Nephron (organoid): ENCODE data around the gene GUCD1.

ENCODE experiments used
- H3K27ac Mint-ChIP-seq, 3 experiments: 2 replicates each; pipeline ENCODE4 v1.8.0; 2020; ENCODE audit warnings: mixed read lengths in 3 of 3, mild to moderate bottlenecking in 2 of 3, moderate library complexity in 1 of 3
- H3K27me3 Mint-ChIP-seq: 2 replicates; pipeline ENCODE4 v1.8.0; 2021; ENCODE audit warnings: low read depth, mild to moderate bottlenecking, moderate library complexity, mixed read lengths
- H3K36me3 Mint-ChIP-seq: 2 replicates; pipeline ENCODE4 v1.8.0; 2020; ENCODE audit warnings: low read depth, mixed read lengths
- H3K4me1 Mint-ChIP-seq: 2 replicates; pipeline ENCODE4 v1.8.0; 2020; ENCODE audit warnings: mixed read lengths
- H3K4me3 Mint-ChIP-seq, 3 experiments: 2 replicates each; pipeline ENCODE4 v1.8.0; 2020; ENCODE audit warnings: mild to moderate bottlenecking in 3 of 3, mixed read lengths in 3 of 3, moderate library complexity in 2 of 3
- H3K9me3 Mint-ChIP-seq: 2 replicates; pipeline ENCODE4 v1.8.0; 2020; ENCODE audit warnings: mixed read lengths
- CTCF ChIP-seq, 3 experiments: fragments of 200-600 bp; sonication (generic); IDR thresholded peaks; one replicate each; pipeline ENCODE4 v1.5.0; 2021; ENCODE audit warnings: antibody characterized with exemption in 3 of 3; ENCODE audit not compliant: unreplicated experiment in 3 of 3

The GUCD1 gene

GRCh38 chr22:24526191-24526590 lies 28.7 kb downstream of the GUCD1 start:
- Mint-ChIP-seq H3K9me3 (no peaks in the 10 kb centered on the region), H3K4me3 (no peak overlapping the region), H3K27me3 (peaks cover 7% of the 10 kb centered on the region), H3K27ac (no peak overlapping the region), H3K4me1 (no peaks in the 10 kb centered on the region), H3K36me3 (no peaks in the 10 kb centered on the region)
- no peak for TF ChIP-seq CTCF (IDR thresholded peaks at IDR 0.05; ENCODE audit: unreplicated experiment in 3 of 3)

- peaks cover 7% of the 10 kb centered on the region for H3K27me3 Mint-ChIP-seq
- no peaks in the 10 kb centered on the region for H3K9me3 Mint-ChIP-seq
- H3K4me3 Mint-ChIP-seq = no peak overlapping the region
Observed at GRCh38 chr22:24525416-24526037, 29.4 kb downstream of the GUCD1 start.

GRCh38 chr22:24523873-24524272 lies 31.1 kb downstream of the GUCD1 start:
- H3K4me3 Mint-ChIP-seq = no peak overlapping the region
- no peak for TF ChIP-seq CTCF (IDR thresholded peaks at IDR 0.05; ENCODE audit: unreplicated experiment in 3 of 3)

More at GRCh38 chr22:24525416-24526037, 29.4 kb downstream of the GUCD1 start:
- no peaks in the 10 kb centered on the region for H3K36me3 Mint-ChIP-seq
- H3K27ac Mint-ChIP-seq = no peak overlapping the region
- peak; percentile 74 to 82 (median 77) for TF ChIP-seq CTCF (IDR thresholded peaks at IDR 0.05; ENCODE audit: unreplicated experiment in 3 of 3)
- no peaks in the 10 kb centered on the region for H3K4me1 Mint-ChIP-seq

GRCh38 chr22:24521791-24522245 lies 33.1 kb downstream of the GUCD1 start:
- Mint-ChIP-seq H3K27ac (no peak overlapping the region), H3K9me3 (no peaks in the 10 kb centered on the region), H3K36me3 (no peaks in the 10 kb centered on the region), H3K4me1 (peaks cover 6% of the 10 kb centered on the region), H3K27me3 (peaks cover 10% of the 10 kb centered on the region), H3K4me3 (no peak overlapping the region)
- TF ChIP-seq CTCF (IDR thresholded peaks at IDR 0.05; ENCODE audit: unreplicated experiment in 3 of 3) = peak; percentile 46 to 60 (median 52)

More at GRCh38 chr22:24523873-24524272, 31.1 kb downstream of the GUCD1 start:
- Mint-ChIP-seq H3K27me3 (peaks cover 10% of the 10 kb centered on the region), H3K9me3 (no peaks in the 10 kb centered on the region), H3K36me3 (no peaks in the 10 kb centered on the region), H3K4me1 (no peaks in the 10 kb centered on the region), H3K27ac (no peak overlapping the region)

GRCh38 chr22:24519496-24519895 lies 35.4 kb downstream of the GUCD1 start:
- H3K4me3 Mint-ChIP-seq = no peak overlapping the region
- H3K27ac Mint-ChIP-seq = no peak overlapping the region
- no peaks in the 10 kb centered on the region for H3K9me3 Mint-ChIP-seq
- peaks cover 10% of the 10 kb centered on the region for H3K27me3 Mint-ChIP-seq
- no peak for TF ChIP-seq CTCF (IDR thresholded peaks at IDR 0.05; ENCODE audit: unreplicated experiment in 3 of 3)
- no peaks in the 10 kb centered on the region for H3K36me3 Mint-ChIP-seq
- peaks cover 19% of the 10 kb centered on the region for H3K4me1 Mint-ChIP-seq
